Fibroblast of mammary gland (primary cell): ENCODE results near the gene GLT6D1.
"Not testable (repeated sequence)": the region's sequence is repeated elsewhere in the genome, so short reads cannot be mapped to it uniquely, and the experiment has no call there.

ENCODE experiments used
- DNase-seq: peaks from one replicate; pipeline ENCODE4 v3.0.0-alpha.2; 2010; ENCODE audit warnings: low read depth
- H3K4me3 ChIP-seq: 2 replicates; pipeline ENCODE4 v1.5.1; 2011; ENCODE audit warnings: low read depth, mild to moderate bottlenecking, low read length, moderate library complexity; ENCODE audit not compliant: control insufficient read depth
- TF ChIP-seq, protein P1 (sequence below): conservative IDR thresholded peaks from 2 replicates; pipeline ENCODE4 v1.5.1; 2011; ENCODE audit warnings: low read depth, low read length, inconsistent platforms; ENCODE audit not compliant: control insufficient read depth, insufficient read depth

Gene GLT6D1

DNA sequence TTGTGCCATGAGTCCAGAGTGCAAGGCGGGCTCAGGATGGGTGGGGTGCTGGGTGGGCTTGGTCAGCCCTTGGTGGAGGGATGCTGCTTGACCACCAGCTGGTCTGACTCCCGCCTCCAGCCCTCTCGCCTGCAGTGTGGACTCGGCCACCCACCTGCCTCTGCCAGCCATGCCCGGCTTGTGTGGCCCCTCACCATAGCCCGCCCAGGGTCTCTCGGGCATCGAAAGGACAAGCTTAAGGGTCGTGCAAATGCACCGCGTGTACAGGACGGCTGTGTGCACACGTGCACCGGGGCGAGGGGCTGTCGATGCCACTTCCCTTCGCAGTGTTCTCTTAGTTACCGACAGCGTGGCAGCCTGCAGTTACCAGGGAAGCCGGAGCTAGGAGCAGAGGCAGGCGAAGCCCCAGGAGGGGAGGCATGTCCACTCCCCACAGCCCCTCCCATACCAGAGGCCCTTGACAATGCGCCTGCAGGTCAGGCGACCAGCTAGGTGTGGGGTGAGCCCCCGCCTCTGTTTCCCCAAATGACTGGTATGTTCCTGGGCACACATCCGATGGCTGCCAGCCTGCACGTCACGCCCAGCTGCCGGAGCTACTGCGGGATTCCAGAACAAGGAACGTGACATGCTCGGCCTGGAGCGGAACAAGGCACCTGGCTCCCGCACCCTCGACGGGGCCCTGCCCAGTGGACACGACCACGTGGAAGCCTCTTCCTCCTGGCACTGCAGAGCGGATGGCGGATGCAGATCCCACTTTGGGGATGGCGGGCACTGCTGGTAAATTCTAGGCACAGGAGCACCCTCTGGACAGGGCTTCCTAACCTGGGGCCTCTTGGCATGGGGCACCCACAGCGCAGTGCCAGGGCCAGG lies 31.6 kb upstream of the GLT6D1 start:
- DNase-seq = no peak
- no peak overlapping the region for H3K4me3 ChIP-seq
- TF ChIP-seq, protein P1, sequence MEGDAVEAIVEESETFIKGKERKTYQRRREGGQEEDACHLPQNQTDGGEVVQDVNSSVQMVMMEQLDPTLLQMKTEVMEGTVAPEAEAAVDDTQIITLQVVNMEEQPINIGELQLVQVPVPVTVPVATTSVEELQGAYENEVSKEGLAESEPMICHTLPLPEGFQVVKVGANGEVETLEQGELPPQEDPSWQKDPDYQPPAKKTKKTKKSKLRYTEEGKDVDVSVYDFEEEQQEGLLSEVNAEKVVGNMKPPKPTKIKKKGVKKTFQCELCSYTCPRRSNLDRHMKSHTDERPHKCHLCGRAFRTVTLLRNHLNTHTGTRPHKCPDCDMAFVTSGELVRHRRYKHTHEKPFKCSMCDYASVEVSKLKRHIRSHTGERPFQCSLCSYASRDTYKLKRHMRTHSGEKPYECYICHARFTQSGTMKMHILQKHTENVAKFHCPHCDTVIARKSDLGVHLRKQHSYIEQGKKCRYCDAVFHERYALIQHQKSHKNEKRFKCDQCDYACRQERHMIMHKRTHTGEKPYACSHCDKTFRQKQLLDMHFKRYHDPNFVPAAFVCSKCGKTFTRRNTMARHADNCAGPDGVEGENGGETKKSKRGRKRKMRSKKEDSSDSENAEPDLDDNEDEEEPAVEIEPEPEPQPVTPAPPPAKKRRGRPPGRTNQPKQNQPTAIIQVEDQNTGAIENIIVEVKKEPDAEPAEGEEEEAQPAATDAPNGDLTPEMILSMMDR = no peak

DNA sequence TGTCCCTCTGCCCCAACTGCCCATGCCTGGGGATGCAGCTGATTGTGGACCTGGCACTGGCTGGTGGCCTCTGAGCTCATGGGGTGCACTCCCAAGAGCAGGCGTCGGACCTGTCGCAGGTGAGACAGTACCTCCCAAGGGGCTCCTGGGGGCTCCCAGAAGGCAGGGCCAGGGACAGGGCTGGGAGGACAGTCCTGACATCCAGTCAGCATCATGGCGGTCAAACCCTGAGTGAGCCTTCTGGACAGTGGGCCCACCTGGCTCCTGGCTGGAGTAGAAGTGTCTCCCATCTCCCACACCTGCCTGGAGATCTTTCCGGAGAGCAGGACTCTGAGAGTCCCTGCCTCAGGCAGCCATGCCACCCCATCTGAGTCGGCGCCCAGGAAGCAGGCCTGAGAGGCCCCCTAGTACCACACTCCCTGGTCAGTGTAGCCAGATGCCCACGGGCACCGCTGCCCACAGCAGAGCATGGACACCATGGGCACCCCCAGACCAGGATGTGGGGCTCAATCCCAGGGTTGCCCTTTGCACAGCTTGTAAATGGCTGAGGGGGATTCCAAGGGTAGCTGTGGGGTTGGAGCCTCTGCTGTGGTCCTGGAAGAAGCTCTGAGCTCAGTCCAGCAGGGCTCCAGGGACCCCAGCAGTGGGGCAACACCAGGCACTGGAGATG lies 30.4 kb upstream of the GLT6D1 start:
- no peak overlapping the region for H3K4me3 ChIP-seq
- no peak for DNase-seq
- TF ChIP-seq, protein P1 = no peak

DNA sequence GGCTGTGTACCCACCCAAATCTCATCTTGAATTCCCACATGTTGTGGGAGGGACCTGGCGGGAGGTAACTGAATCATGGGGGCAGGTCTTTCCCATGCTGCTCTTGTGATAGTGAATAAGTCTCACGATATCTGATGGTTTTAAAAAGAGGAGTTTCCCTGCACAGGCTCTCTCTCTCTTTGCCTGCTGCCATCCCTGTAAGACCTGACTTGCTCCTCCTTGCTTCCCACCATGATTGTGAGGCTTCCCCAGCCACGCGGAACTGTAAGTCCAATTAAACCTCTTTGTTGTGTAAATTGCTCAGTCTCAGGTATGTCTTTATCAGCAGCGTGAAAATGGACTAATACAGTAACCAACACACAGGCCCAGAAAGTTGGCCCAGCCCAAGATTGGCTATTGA lies 29.7 kb upstream of the GLT6D1 start:
- not testable (repeated sequence) for H3K4me3 ChIP-seq, DNase-seq

DNA sequence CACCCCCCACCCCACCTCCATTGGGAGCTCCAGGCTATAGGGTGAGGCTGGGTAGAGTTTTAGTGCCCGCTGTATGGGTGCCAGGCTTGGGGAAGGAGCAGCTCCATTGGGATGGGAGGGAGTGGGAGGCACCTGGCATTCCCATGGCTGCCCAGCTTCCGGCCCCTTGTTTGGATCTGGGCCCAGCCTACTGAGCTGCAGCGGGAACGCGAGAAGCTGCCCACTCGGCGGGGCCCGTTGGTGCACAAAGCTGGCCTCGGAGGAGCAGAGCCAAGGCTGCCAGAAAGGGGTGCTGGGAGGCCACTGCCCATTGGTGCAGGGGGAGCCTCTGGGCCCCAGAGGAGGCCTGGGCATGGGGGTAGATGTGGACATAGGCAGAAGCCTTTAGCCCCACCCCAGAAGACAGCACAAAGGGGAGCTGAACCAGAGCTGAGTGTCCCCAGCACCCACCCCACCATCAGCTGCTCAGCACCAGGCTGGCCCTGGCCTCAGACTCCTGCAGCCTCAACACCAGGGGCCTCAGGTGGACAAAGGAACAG lies 28.2 kb upstream of the GLT6D1 start:
- TF ChIP-seq, protein P1 = no peak
- no peak for DNase-seq
- H3K4me3 ChIP-seq = no peak overlapping the region

DNA sequence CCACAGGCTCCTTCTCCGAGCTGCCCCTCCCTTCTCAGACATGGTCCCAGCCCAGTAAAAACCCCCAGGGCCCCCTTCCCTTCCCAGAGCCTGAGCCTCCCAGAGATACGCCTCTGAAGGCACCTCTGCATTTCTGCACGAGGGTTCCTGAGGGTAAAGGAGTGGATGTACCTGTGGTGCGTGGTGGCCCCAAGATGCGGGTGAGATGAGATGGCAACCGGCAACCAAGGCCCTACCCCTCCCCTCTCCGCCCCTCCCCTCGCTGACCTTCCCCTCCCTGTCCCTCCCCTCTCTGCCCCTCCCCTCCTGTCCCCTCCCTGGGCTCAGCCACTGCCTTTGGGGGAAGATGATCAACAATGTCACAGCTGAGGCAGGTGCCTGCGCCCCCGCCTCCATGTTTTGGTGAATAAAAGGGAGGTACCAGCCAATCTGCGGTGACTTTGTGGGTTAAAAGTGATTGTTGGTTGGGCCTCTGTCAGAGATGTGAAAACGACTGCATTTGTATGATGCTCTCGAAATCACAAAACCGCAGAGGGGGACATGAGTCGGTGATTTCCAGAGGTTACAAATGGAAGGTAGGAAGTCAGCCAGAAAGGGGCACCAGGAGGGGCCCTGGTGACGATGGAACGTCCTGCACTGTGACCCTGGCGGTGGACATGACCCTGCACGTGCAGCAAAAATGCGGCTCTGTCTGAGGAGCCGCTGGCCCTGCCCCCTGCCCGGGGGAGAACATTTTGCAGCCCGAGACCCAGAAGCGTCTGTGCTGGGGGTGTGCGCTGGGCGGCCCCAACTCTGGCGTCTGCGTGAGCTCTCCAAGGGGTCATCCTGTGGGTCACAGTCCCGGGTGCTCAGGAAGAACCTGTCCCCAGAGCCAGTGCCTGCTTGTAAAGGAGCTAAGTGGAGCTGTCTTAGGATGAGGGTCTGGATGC lies 27.5 kb upstream of the GLT6D1 start:
- no peak overlapping the region for H3K4me3 ChIP-seq
- no peak for DNase-seq
- TF ChIP-seq, protein P1 = no peak

DNA sequence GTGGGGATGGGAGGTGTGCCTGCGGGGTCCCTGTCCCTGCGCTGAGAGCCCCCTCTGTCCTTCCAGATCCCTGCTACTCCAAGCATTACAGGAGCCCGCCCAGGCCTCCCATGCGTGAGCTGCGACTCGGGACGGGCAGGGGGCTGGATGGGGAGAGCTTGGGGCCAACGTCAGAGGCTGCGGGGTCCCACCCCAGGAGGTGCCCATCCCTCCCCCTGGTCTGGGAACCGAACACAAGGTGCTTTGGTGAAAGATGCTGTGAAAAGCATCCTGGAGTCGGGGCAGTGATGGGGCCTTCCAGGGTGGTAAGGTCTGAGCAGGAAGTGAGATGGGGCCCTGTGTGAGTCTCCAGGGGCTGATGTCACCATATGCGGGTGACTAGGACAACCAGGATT lies 26.5 kb upstream of the GLT6D1 start:
- TF ChIP-seq, protein P1 = no peak
- H3K4me3 ChIP-seq = no peak overlapping the region
- DNase-seq = no peak
